H9 (cell line): ENCODE results near the gene KLRC4. TPM values are rescaled to one million over a fixed set of nuclear protein-coding genes. Genes with fewer than 3 reads are reported as not detected.

ENCODE experiments used
- DNase-seq: peaks from one replicate; pipeline ENCODE4 v3.0.0-alpha.2; 2017
- H2AFZ ChIP-seq: one replicate; pipeline ENCODE4 v1.6.1; 2013; ENCODE audit warnings: mild to moderate bottlenecking, low read length, control low read depth, moderate library complexity
- H2AK5ac ChIP-seq: 2 replicates; pipeline ENCODE4 v1.6.1; 2013; ENCODE audit warnings: low read length, control low read depth, mixed read lengths; ENCODE audit not compliant: insufficient read length
- H2BK120ac ChIP-seq: one replicate; pipeline ENCODE4 v1.6.1; 2013; ENCODE audit warnings: low read depth, mild to moderate bottlenecking, low read length, control low read depth, inconsistent platforms; ENCODE audit not compliant: poor library complexity, severe bottlenecking
- H2BK12ac ChIP-seq: 2 replicates; pipeline ENCODE4 v1.6.1; 2013; ENCODE audit warnings: low read length, control low read depth, mixed read lengths, low read depth; ENCODE audit not compliant: insufficient read length
- H2BK15ac ChIP-seq: 2 replicates; pipeline ENCODE4 v1.6.1; 2013; ENCODE audit warnings: low read depth, low read length, control low read depth
- H2BK20ac ChIP-seq: one replicate; pipeline ENCODE4 v1.6.1; 2013; ENCODE audit warnings: low read depth, mild to moderate bottlenecking, low read length, control low read depth, inconsistent platforms; ENCODE audit not compliant: poor library complexity, severe bottlenecking
- H2BK5ac ChIP-seq: 2 replicates; pipeline ENCODE4 v1.6.1; 2013; ENCODE audit warnings: low read length, control low read depth, mixed read lengths; ENCODE audit not compliant: insufficient read length
- H3K14ac ChIP-seq: 2 replicates; pipeline ENCODE4 v1.6.1; 2013; ENCODE audit warnings: low read length, control low read depth; ENCODE audit not compliant: insufficient read depth
- H3K18ac ChIP-seq: 2 replicates; pipeline ENCODE4 v1.6.1; 2013; ENCODE audit warnings: low read depth, mild to moderate bottlenecking, mixed read lengths, low read length, control low read depth; ENCODE audit not compliant: insufficient read length
- H3K23ac ChIP-seq: 2 replicates; pipeline ENCODE4 v1.6.1; 2013; ENCODE audit warnings: low read length, control low read depth, mixed read lengths, low read depth; ENCODE audit not compliant: insufficient read length
- H3K23me2 ChIP-seq: 2 replicates; pipeline ENCODE4 v1.6.1; 2013; ENCODE audit warnings: low read depth, mild to moderate bottlenecking, mixed read lengths, low read length, control low read depth; ENCODE audit not compliant: insufficient read length, poor library complexity, severe bottlenecking
- H3K27ac ChIP-seq: 2 replicates; pipeline ENCODE4 v1.5.1; 2013; ENCODE audit warnings: low read length, control low read depth, mixed read lengths, low read depth; ENCODE audit not compliant: insufficient read length
- H3K27me3 ChIP-seq: 2 replicates; pipeline ENCODE4 v1.6.1; 2013; ENCODE audit warnings: low read length, control low read depth, inconsistent platforms; ENCODE audit not compliant: insufficient read depth
- H3K4ac ChIP-seq: 2 replicates; pipeline ENCODE4 v1.6.1; 2013; ENCODE audit warnings: low read depth, mild to moderate bottlenecking, control low read depth, inconsistent platforms, low read length, moderate library complexity
- H3K4me1 ChIP-seq: 2 replicates; pipeline ENCODE4 v1.6.1; 2013; ENCODE audit warnings: low read length, control low read depth, inconsistent platforms; ENCODE audit not compliant: insufficient read depth
- H3K4me2 ChIP-seq: 2 replicates; pipeline ENCODE4 v1.6.1; 2013; ENCODE audit warnings: low read length, control low read depth, mixed read lengths; ENCODE audit not compliant: insufficient read length, insufficient read depth
- H3K56ac ChIP-seq: 2 replicates; pipeline ENCODE4 v1.6.1; 2013; ENCODE audit warnings: low read depth, mild to moderate bottlenecking, mixed read lengths, low read length, control low read depth; ENCODE audit not compliant: insufficient read length
- H3K79me1 ChIP-seq: 2 replicates; pipeline ENCODE4 v1.6.1; 2013; ENCODE audit warnings: low read depth, mild to moderate bottlenecking, moderate library complexity, low read length, control low read depth, inconsistent platforms; ENCODE audit not compliant: insufficient read depth, poor library complexity, severe bottlenecking
- H3K79me2 ChIP-seq: 2 replicates; pipeline ENCODE4 v1.6.1; 2013; ENCODE audit warnings: low read length, control low read depth, inconsistent platforms; ENCODE audit not compliant: insufficient read depth
- H3K9ac ChIP-seq: 2 replicates; pipeline ENCODE4 v1.6.1; 2013; ENCODE audit warnings: low read length, control low read depth, mixed read lengths; ENCODE audit not compliant: insufficient read length; ENCODE audit errors: extremely low read depth
- H3K9me3 ChIP-seq: one replicate; pipeline ENCODE4 v1.6.1; 2013; ENCODE audit warnings: low read depth, low read length, inconsistent platforms; ENCODE audit not compliant: control insufficient read depth
- H3T11ph ChIP-seq: one replicate; pipeline ENCODE4 v1.6.1; 2013; ENCODE audit warnings: mild to moderate bottlenecking, low read length, control low read depth, inconsistent platforms
- H4K20me1 ChIP-seq: one replicate; pipeline ENCODE4 v1.6.1; 2013; ENCODE audit not compliant: control insufficient read depth, insufficient read length, insufficient read depth
- H4K5ac ChIP-seq: 2 replicates; pipeline ENCODE4 v1.6.1; 2013; ENCODE audit warnings: low read depth, mild to moderate bottlenecking, mixed read lengths, low read length, control low read depth; ENCODE audit not compliant: insufficient read length
- H4K8ac ChIP-seq: replicated peaks from 2 replicates; pipeline ENCODE4 v1.6.1; 2013; ENCODE audit warnings: low read length, control low read depth, mixed read lengths, low read depth; ENCODE audit not compliant: insufficient read length
- H4K91ac ChIP-seq: 2 replicates; pipeline ENCODE4 v1.6.1; 2013; ENCODE audit warnings: low read depth, mild to moderate bottlenecking, moderate library complexity, mixed read lengths, low read length, control low read depth; ENCODE audit not compliant: insufficient read length
- H3K27ac Mint-ChIP-seq, 3 experiments: 2 replicates in 2 of 3; 3 replicates in 1 of 3; pipeline ENCODE4 v1.8.0; 2020 to 2021; ENCODE audit warnings: mixed read lengths in 3 of 3, mild to moderate bottlenecking in 1 of 3, moderate library complexity in 1 of 3
- H3K27me3 Mint-ChIP-seq: 2 replicates; pipeline ENCODE4 v1.8.0; 2021; ENCODE audit warnings: low read depth, mild to moderate bottlenecking, moderate library complexity, mixed read lengths
- H3K36me3 Mint-ChIP-seq, 3 experiments: 2 replicates in 2 of 3; 3 replicates in 1 of 3; pipeline ENCODE4 v1.8.0; 2020 to 2021; ENCODE audit warnings: low read depth in 3 of 3, mixed read lengths in 3 of 3; ENCODE audit not compliant: insufficient read depth in 1 of 3
- H3K4me1 Mint-ChIP-seq, 2 experiments: 2 replicates each; pipeline ENCODE4 v1.8.0; 2020; ENCODE audit warnings: mixed read lengths in 2 of 2
- H3K4me3 Mint-ChIP-seq, 2 experiments: 2 replicates in 1 of 2; 3 replicates in 1 of 2; pipeline ENCODE4 v1.8.0; 2020 to 2021; ENCODE audit warnings: mild to moderate bottlenecking in 2 of 2, mixed read lengths in 2 of 2, moderate library complexity in 1 of 2
- H3K9me3 Mint-ChIP-seq, 2 experiments: 2 replicates in 1 of 2; 3 replicates in 1 of 2; pipeline ENCODE4 v1.8.0; 2020; ENCODE audit warnings: mild to moderate bottlenecking in 2 of 2, mixed read lengths in 2 of 2, moderate library complexity in 1 of 2
- WGBS: extraction: QIAGEN DNeasy Blood & Tissue Kit; methylation state at CpG from one replicate; pipeline ENCODE4 v1.1.7; 2013; ENCODE audit warnings: missing lambda C conversion rate, low lambda C conversion rate, mixed read lengths; ENCODE audit not compliant: insufficient read length; ENCODE audit errors: extremely low coverage; 5-methylcytosine and 5-hydroxymethylcytosine counted together
- total RNA-seq: library from RNA; stranded (reverse); gene quantifications from 2 replicates; pipeline ENCODE4 v1.2.1, GENCODE V29; 2021
- TF ChIP-seq, protein P1 (sequence below): fragments of 200-600 bp; sonication (generic); conservative IDR thresholded peaks from 3 replicates; pipeline ENCODE4 v1.8.0; 2021; ENCODE audit warnings: antibody characterized with exemption, mild to moderate bottlenecking

The KLRC4 gene
- total RNA-seq, 1 experiment from 2014 or later: not detected

DNA sequence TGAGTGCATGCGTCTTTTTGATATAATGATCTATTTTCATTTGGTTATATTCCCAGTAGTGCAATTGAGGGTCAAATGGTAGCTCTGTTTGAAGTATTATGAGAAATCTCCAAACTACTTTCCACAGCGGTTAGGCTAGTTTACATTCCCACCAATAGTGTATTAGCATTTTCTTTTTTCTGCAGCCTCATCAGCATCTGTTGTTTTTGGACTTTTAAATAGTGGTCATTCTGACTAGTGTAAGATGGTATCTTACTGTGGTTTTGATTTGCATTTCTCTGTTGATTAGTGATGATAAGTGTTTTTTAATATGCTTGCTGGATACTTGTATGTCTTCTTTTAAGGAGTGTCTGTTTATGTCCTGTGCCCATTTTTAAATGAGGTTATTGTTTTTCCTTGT lies 47.3 kb upstream of the KLRC4 start:
- Histone ChIP-seq H3T11ph (no peak overlapping the region), H4K20me1 (no peaks in the 10 kb centered on the region), H3K27ac (no peak overlapping the region), H3K9ac (no peak overlapping the region), H3K79me2 (no peaks in the 10 kb centered on the region), H3K9me3 (no peaks in the 10 kb centered on the region), H4K91ac (no peak overlapping the region), H3K27me3 (no peaks in the 10 kb centered on the region), H2BK5ac (no peak overlapping the region), H3K14ac (no peak overlapping the region), H2BK15ac (no peak overlapping the region), H3K79me1 (no peaks in the 10 kb centered on the region), H2AFZ (no peak overlapping the region), H3K23ac (no peak overlapping the region), H3K56ac (no peak overlapping the region), H4K8ac (no peak overlapping the region), H2AK5ac (no peak overlapping the region), H3K23me2 (no peaks in the 10 kb centered on the region), H3K4me1 (peaks cover 2% of the 10 kb centered on the region; the same call in 1 of the 2 replicates), H2BK20ac (no peak overlapping the region), H2BK12ac (no peak overlapping the region), H3K4ac (no peak overlapping the region), H2BK120ac (no peak overlapping the region), H3K18ac (no peak overlapping the region), H3K4me2 (no peak overlapping the region), H4K5ac (no peak overlapping the region)
- peaks cover 13 to 16% of the 10 kb centered on the region in 2 experiments for H3K4me1 Mint-ChIP-seq
- H3K36me3 Mint-ChIP-seq: peaks cover 4 to 28% (median 10%) of the 10 kb centered on the region in 3 experiments; a peak in 6 of 7 replicates
- no peak overlapping the region for H3K4me3 Mint-ChIP-seq
- no CpG with 5 or more reads among the region's 2 CpGs for WGBS
- no peaks in the 10 kb centered on the region for H3K27me3 Mint-ChIP-seq
- TF ChIP-seq, protein P1, sequence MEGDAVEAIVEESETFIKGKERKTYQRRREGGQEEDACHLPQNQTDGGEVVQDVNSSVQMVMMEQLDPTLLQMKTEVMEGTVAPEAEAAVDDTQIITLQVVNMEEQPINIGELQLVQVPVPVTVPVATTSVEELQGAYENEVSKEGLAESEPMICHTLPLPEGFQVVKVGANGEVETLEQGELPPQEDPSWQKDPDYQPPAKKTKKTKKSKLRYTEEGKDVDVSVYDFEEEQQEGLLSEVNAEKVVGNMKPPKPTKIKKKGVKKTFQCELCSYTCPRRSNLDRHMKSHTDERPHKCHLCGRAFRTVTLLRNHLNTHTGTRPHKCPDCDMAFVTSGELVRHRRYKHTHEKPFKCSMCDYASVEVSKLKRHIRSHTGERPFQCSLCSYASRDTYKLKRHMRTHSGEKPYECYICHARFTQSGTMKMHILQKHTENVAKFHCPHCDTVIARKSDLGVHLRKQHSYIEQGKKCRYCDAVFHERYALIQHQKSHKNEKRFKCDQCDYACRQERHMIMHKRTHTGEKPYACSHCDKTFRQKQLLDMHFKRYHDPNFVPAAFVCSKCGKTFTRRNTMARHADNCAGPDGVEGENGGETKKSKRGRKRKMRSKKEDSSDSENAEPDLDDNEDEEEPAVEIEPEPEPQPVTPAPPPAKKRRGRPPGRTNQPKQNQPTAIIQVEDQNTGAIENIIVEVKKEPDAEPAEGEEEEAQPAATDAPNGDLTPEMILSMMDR: no peak
- no peak for DNase-seq
- H3K9me3 Mint-ChIP-seq: peaks cover 25 to 28% of the 10 kb centered on the region in 2 experiments
- no peak overlapping the region; a peak in 2 of 7 replicates for H3K27ac Mint-ChIP-seq
